Middle frontal gyrus (tissue), 1 donor: ENCODE results near the gene PLEKHM3.

ENCODE experiments used
- DNase-seq: peaks from one replicate; pipeline ENCODE4 v3.0.0-alpha.2; 2015; ENCODE audit warnings: low spot score; ENCODE audit errors: extremely low spot score

Gene PLEKHM3

GRCh38 chr2:207892716-207893402 lies 132.5 kb downstream of the PLEKHM3 start:
- DNase-seq, result no peak

- DNase-seq, result no peak
These were observed 134.1 kb downstream of the PLEKHM3 start for GRCh38 chr2:207891086-207891844.

- no peak for DNase-seq
These were observed 137.8 kb downstream of the PLEKHM3 start for GRCh38 chr2:207887500-207887899.

DNA sequence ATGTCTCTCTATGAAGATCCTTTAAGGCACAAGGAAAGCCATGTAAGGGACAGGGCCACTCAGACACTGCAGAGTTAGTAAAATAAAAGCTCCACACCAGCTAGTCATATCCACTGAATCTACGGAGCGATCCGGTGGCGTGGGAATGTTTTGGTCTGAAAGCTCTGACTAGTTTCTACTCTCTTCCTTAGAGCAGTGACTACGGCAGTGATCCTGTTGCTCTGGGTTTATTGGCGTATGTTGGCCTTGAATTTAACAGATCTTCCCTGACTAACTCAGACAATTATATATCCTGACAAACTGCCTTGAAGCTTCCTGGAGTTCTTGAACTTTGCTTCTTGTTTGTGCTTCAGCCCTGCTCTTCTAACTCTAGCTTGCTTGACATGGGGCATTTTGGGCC lies 140.3 kb downstream of the PLEKHM3 start:
- no peak for DNase-seq

- DNase-seq, result no peak
These were observed 141.2 kb downstream of the PLEKHM3 start for GRCh38 chr2:207884127-207884526.

DNA sequence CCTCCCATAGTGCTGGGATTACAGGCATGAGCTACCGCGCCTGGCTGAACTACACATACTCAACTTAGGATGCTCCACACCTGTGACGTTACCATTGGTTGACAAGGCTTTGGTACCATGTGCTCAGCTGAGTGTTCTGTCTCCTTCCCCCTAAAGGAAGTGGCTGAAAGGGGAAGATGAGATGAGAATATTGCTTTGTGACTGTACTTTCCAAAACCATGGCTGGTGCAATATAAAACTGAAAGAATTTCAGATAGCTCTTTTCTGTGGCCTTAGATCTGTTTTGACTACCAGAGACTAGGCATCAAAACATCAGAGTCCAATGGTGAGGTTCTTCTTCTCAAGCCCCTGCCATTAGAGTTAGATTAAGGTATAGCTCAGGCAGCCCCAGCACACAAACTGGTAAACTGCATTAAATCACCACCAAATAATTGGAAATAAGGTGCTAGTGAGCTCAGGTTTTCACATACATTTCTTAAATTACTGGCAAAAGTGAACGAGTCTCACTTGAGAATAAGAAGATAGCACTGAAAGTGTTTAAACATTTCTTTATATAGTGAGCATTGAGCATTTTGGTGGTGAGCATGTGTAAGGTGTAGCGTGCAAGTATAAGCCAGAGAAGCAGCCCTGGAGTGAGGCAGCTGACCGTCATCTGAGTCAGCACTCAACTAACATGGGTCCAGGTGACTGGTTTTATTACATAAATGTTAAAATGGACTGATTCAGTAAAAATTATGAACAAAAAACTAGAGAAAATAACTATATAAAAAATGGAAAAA lies 142.1 kb downstream of the PLEKHM3 start:
- no peak for DNase-seq

GRCh38 chr2:207881902-207882301 lies 143.4 kb downstream of the PLEKHM3 start:
- DNase-seq, result no peak

GRCh38 chr2:207879536-207879935 lies 145.8 kb downstream of the PLEKHM3 start:
- DNase-seq, result no peak

DNA sequence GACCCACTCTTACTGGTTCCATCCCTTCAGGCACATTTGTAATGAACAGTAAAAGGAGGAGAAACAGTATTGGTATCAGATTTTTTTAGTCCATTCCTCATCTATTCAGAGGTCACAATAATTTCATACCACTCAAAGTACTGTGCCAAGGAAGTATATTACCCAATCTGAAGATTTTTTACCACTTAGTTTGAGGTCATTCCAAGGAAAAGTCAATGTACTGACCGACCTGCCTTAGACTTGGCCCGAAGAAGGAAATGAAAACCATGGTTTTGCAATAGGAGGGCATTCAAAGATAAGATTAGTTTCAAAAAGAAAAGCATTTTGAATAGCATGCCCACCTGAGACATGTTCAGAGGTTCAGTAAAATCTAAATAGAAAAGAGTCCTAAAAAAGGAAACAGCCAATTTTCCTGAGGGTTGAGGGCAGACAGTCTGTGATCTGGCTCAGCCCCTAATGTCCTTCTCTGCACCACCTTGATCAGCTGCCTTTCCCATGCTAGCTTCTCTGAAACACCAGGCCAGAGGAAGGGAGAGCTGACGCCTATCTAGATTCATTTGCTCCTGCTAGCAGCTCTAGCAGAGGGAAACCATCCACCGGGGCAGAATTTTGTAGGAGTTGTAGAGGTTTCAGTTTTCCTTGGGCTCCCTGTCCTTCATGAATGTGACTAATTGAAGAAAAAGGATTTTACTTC lies 148.3 kb downstream of the PLEKHM3 start:
- no peak for DNase-seq

DNA sequence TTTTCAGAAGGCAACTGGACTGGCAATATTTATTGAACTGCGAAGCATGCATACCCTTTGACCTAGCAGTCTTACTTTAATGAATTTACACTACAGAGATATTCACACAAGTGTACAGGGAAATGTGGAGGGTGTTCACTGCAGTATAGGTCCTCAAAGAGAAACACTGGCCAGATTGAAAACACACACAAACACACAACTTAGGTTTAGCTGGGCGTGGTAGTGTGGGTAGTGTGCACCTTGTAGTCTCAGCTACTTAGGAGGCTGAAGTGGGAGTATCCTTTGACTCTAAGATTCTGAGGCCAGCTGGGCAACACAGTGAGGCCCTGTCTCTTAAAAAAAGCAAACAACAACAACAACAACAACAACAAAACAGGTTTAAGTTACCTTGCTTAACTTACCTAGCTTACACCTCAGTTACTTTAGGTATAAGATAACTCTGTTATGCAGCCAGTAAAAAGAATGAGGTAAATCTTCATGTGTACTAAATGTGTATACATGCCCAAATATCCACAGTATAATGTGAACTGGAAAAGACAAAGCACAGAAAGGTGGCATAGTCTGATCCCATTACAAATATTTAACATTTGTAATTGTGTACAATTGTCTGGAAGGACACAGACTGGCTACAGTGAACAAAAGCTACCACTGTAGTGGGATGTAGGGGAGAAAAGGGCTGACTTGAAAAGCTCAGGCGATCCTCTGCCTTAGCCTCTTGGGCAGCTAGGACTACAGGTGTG lies 149.7 kb downstream of the PLEKHM3 start:
- DNase-seq, result no peak

- no peak for DNase-seq
These were observed 151.5 kb downstream of the PLEKHM3 start for GRCh38 chr2:207873794-207874193.

DNA sequence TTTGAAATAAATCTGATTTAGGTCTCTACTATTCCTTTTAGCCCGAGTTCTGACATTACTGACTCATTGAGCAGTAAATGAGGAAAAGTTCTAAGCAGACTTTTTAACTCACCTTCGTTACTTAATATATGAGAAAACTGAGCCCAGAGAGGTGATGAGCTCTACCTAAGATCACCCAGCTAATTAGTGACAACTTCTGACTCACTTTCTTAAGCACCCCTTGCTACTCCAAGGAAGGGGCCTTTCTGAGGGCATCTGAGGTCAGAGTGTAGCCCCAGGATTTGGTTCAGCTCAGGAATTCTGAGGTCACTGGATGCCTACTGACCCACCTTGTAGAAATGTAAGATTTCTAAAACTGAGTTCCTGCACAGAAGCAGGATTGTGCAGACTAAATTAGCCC lies 153.4 kb downstream of the PLEKHM3 start:
- DNase-seq, result no peak

- no peak for DNase-seq
These were observed 153.8 kb downstream of the PLEKHM3 start for GRCh38 chr2:207871506-207871905.

GRCh38 chr2:207870814-207871213 lies 154.5 kb downstream of the PLEKHM3 start:
- DNase-seq, result no peak

DNA sequence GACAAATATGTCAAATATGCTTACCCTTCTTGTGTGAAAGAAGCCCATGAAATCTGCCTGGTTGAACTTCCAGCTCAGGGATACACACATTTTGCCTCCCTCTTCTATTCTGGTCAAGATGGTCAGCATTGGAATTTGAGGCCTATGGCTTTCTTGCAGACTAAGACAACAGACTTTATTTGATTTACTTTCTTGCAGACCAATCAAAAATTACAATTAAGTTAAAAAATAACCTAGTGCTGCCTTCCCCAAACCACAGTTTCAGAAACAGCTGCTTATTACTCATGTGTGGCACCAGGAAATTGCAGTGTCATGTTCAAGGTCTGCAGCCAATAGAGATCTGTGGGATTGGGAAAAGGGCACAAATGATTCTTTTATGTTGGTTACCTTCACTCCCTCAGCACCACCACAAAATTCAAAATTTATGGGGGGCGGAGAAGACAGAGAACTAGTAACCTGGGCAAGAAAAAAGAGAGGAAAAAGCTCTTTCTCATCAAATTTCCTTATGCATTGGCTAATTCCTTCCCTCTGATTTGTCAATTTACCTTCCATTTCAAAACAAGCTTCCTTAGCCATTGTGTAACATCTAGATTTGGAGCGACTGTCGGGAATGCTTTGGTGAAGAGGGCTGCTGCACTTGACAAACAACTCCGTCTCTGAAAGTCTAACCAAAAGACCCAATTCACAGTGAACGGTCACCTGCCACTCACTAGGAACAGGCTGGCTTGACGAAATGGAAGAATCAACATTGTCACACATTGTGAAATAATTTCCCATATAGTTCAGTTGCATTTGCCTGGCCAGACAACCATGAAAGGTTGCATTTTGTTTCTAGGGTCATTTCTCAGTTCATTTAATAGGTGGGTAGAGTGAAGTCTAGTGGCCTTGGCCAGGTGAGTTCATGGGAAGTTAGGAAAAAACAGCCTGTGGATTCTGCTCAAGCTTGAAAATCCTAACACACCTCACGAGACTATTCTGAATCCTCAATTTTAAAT lies 155.2 kb downstream of the PLEKHM3 start:
- no peak for DNase-seq

DNA sequence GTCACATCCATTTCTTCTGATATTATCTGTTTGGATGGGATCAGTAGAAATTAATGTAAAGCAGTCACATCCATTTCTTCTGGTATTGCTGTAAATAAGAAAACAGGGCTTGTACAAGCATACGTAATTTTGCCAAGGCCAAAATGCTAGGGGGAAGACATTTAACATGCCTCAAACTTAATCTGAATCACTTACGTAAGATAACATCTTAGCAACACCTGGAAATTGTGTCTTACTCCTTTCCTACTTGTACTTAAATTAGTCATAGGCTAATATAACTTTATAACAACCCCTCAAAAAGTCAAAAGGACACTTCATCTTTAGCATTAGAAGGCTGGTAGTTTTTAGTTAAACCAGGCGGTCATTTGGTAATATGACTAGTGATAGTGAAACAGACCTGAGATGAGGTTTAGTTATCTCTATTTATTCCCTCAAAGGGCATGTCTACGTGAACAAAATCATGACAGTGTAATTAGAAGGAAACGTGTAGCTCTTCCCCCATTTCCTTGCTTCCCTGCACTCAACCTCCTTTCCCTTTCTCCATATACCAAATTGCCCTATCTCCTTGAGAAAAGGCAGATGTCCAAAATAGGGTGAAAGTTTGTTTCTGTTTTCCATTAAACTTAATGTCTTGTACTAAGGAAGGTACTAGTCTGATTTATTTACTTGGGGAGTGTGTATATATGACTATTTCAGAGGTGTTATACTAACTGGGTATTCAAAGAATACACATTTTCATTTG lies 156.3 kb downstream of the PLEKHM3 start:
- no peak for DNase-seq

- DNase-seq, result no peak
These were observed 157.4 kb downstream of the PLEKHM3 start for GRCh38 chr2:207867905-207868304.

DNA sequence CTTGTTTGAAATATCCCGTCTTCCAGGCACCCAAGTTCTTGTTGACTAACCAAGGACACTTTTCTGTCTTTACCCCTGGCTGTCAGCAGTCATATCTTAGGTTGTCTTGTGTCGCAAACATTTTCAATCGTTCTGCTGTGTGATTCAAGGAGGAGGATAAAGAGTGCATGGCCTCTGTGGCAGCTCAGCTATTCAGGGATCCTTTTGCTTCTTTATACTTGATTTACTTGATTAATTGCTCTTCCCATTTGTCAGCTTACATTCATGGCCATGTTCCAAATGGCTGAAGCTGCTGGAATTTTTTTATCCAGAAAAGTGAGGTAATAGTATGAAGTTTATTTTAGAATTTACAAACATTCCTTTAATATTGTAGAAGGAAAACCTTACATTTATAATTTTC lies 158.3 kb downstream of the PLEKHM3 start:
- DNase-seq, result no peak

DNA sequence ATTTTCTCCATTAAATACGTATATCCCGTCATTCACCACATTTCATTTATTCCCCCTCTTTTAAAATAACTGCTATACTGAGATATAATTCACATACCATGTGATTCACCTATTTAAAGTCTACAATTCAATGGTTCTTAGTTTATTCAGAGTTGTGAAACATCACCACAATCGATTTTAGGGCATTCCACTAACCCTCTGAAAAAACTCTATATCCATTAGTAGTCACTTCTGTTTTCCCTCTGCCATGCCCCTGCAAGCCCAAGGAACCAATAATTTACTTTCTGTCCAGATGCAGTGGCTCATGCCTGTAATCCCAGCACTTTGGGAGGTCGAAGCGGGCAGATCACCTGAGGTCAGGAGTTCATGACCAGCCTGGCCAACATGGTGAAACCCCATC lies 160.1 kb downstream of the PLEKHM3 start:
- no peak for DNase-seq
